NCI-H446 treated with DMSO at 0.1 percent for 48 hours (cell line): ENCODE results near the gene CDK15.
A peak's percentile ranks its signal among the peaks of the same experiment; 100 is the strongest.
"Not testable (repeated sequence)": the region's sequence is repeated elsewhere in the genome, so short reads cannot be mapped to it uniquely, and the experiment has no call there.

ENCODE experiments used
- DNase-seq: peaks from one replicate; lab custom pipeline; 2025; lab: John Stamatoyannopoulos, UW

Gene CDK15

DNA sequence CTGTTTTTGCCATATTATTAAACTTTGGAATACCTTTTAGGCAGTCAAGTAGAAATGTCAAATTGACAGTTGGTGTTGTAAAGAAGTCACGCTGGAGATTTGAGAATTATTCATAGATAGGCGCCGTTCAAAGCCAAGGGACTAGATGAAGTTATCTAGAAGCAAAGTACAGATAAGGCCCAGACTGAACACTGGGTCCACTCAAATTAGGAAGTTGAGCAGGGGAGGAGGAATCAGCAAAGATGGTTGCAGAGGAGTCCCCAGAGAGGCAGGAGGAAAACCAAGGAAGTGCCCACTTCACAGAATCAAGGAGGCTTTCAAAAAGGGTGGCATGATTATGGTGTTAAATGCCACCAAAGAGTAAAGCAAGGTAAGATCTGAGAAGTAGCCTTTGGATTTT, 16.0 kb upstream of the CDK15 start:
- no peak for DNase-seq

DNA sequence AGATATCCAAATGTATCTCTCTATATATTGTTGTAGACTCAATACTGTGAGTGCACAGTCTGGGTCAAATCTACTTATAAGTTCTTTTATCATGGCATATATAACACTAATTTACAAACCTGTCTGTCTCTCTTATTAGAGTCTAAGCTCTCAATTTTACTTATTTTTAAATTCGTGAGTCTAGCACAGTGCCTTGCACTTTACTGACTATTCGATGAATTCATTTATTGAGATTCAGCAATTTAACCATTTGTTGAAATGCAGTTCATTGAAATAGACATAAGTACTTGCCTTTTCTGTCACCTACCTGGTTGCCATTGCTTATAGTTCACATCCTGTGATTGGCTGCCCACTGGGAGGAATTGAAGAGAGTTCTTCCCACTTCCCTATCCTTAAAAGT, 15.3 kb upstream of the CDK15 start:
- DNase-seq: no peak

DNA sequence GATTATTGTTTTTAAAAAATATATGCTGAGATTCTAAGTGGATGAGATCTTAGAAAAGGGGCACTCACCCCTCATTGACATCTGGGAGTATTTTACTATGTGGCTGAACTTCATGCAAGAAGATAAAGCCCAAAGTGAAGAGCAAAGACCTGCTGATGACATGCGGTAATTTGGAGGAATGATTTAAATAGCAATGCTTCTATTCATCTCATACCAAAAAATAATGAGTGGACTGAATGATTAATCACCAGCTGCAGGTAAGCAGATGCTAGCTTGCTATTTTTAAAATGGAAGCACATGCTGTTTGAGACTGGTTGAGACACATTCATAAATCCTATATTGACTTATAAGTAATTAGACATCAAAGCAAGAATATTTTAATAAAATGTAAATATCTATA, 12.7 kb upstream of the CDK15 start:
- no peak for DNase-seq

DNA sequence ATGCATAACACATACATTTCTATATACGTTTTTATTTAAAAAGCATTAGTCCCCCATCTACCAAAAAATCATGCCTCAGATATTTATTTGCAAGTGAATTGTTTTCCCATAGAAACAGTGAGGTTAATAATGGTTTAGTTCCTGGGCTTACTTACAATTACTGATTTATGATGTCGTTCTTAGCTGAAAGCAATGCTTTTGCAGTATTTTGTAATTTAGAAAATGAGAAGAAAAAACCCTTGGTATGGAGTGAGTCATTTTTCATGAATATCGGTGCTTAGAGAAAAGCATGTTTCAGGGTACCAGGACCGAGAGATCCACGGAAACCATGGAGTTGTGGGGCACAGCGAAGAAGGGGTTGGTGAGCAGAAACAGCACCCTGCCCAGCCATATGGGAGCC, 12.0 kb upstream of the CDK15 start:
- DNase-seq: no peak

DNA sequence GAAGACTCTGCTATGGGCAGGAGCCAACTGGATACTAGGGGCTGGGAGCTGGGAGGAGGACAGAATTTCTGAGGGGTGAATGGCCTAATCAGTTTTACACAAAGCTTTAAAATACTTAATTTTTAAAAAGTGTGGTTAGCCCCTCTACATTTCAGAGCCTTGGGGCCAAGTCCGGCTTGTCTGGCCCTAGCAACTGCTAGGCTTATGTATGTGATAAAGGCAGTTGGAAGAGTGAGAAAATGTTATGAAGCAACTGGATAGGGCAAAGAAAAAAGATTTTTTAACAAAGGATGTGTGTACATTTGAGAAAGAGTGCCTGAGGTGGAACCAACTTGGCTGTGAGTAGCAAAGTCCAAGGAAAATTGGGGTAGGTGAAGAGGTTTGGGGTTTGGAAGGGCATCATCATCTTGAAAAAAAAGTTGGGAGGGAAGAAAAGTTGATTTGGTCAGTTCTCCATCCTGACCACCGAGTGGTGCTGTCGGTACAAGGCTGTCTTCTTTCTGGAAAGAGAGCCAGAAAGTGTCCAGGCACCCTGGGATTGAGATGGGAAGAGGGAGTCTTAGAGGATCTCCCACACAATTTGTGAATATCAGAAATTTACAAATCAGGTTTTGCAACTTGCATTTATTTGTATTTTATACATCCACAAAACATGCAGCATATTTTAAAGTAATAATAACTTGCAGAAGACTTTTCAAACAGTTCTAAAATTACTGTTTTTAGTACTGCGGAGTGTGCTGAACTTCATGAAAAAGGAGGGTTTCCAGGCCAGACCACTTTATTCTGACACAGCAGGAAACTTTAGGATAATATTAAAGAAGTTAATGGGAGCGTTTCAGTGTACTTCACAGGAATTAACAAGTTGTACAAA, 10.5 kb upstream of the CDK15 start:
- DNase-seq: peak; percentile 34

DNA sequence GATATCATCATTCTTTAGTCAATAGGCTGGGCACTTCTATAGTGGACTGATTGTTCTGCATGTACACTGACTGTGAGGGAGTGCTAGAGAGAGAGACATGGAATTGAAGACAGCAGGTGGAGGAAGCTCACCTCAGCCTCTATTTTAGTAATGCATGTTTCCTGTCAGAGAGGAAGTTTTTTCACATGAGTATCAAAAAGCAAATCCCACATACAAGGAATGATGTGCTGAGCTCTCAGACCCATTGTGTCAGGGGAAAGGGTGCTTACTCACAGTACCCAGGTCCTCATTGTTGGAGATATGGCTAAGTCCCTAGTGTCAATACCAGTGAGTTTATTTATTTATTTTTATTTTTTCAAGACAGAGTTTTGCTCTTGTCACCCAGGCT, 9.9 kb upstream of the CDK15 start:
- DNase-seq: no peak

DNA sequence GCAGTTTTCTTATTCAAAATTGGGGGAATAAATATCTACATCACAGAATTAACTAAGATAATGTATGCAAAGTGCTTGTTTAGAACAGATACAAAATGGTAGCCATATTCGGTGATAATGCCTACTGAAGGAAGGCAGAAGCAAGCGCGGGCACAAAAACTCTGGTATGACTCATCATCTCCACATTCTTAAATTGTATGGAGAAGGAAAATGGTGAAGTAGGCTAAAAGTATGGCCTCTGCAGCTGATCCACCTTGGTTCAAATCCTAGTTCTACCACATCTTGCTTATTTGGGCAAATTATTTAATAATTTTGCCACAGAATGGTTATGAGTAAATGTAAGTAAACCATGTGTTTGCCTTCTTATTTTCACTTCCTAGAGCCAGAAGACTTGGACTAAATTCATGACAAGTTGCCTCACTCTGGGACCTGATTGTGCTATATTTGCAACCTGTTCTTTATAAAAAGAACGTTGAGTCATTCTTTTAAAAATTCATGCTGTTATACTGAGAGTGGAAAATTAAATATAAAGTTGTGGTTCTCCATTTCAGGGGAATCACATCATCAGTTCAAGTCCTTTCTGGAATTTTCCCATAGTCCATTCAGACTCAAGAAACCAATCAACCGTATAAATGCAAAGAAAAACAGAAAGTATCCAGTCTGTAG, 9.0 kb upstream of the CDK15 start:
- DNase-seq: no peak

DNA sequence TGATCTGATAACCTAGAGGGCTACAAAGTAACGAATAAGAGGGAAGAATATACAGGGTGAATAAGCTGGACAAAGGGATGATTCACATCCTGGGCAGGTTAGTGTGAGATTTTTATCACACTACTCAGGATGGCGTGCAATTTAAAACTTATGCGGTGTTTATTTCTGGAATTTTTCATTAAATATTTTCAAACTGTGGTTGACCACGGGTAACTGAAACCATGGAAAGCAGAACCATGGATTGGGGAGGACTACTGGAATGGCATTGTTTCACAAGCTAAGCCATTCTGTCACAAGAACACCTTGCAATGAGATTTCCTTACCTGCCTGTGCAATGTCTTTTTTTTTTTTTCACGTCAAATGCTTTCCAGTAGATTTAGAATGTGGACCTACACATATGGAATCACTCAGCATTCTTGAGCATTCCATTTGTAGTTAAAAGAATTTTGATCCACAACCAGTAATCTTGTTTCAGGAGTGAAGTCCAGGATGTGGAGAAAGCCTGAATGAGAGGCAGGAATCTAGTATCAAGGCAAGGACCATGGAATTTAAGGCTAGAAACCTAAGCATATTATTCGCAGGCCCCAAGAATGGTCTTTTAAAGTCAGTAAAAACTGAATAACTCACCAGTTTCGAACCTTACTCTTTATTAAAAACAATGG, 8.0 kb upstream of the CDK15 start:
- no peak for DNase-seq

DNA sequence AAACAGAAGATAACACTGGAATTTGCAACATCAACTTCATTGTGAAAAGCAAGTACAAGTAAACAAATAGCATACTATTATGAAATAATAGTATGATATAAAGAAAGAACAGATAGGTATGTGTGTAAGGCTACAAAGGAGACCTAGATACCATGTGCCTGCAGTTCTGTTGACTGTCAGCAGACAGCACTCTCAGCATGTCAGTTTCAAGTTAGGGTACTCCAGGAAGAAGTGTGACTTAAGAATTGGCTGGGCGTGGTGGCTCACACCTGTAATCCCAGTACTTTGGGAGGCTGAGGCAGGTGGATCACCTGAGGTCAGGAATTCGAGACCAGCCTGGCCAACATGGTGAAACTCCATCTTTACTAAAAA, 7.4 kb upstream of the CDK15 start:
- peak; percentile 32 for DNase-seq

DNA sequence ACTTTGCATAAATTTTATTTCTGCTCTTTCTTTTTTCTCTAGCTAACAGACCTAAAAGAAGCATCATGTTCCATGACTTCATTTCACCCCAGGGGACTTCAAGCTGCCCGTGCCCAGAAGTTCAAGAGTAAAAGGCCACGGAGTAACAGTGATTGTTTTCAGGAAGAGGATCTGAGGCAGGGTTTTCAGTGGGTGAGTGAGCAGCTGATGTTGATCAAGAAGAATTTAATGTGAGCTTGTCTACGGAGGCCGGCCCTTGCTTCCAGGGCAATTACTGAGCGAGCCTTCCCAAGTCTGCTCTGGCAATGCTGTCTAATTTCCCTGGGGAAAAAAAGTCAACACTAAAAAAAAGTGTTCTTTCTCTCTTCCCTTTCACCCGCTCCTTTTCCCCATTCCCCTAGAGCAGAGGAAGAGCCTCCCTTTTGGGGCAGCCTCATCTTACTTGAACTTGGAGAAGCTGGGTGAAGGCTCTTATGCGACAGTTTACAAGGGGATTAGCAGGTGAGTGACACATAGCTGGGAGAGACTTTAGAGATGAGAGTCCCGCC, 1.2 kb downstream of the CDK15 start:
- DNase-seq: peak; percentile 38

DNA sequence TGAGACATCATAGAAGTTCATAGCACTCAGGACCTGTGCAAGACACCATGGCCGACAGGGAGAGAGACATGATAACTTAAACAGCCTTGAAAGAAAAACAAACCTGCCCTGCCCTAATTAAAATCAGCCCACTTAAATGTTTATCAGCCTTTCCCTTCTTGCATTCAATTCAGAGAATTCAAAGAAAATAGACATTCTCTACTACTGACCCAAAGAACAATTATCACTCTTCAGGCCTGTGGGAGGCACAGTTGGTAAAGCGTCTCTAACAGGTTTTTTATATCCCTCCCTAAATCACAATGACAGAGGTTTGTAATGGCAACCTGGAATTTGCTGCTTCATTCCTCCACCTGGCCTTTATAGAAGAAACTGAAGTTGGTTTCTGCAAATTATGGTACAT, 1.7 kb downstream of the CDK15 start:
- no peak for DNase-seq

DNA sequence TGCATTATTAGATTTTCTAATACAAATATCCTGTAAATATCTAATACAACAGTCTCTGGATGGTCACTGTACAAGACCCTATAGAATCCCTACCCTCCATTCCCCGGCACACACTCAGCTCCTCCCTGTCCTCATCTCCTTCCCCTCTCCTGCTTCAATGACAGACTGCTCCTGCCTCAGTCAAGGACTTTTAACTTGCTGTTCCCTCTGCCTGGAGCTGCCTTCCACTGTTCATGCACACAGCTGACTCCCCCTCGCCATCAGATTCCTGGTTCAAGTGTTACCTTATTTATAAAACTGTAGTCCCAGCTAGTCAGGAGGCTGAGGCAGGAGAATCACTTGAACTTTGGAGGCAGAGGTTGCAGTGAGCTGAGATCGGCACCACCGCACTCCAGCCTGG, 3.3 kb downstream of the CDK15 start:
- DNase-seq: no peak

DNA sequence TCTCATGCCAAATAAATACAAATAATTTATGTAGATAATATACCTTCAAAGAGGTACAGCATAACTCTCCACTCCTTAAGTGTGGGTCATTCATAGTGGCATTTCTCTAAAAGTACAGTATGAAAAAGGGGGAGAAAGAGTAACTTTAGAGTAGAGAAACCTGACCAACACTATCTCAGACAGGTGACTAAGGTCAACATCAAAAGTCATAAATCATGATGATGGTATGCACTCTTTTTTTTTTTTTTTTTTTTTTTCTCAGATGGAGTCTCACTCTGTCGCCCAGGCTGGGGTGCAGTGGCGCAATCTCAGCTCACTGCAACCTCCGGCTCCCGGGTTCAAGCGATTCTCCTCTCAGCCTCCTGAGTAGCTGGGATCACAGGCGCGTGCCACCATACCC, 4.3 kb downstream of the CDK15 start:
- DNase-seq: not testable (repeated sequence)

DNA sequence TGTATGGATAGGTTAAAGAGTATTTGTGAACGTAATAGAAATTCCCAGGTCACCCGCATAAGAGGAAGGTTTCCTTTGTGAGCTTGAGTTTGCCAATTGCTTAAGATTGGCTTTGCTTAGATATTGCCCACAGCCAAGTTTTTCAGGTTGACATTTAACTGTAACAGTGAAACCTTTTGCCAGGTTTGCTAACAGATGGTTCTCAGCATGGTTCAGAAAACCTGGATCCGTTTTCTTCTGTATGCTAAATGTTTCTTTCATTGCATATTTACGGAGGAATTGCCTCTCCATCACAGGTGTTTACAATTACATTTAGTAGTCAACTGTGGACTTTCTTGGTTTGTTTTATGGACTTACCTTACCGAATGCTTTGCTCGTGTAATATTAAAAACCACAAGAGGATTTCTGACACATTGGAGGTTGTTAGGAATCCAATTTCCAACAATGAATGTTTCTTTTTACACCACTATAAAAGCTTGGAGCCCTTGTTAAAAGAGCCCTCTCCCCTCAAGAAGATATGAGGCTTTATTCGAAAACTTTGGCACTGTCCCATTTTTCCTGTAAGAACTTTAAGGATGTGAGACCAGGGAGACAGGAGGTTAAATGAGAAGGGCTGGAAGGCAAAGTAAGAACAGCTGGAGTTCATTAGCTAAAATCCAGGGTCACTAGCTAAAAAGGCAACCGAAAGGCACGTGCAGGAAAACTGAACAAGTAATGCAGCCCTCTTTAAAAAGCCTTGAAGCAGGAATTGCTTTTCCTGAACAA, 7.8 kb downstream of the CDK15 start:
- DNase-seq: peak; percentile 27

DNA sequence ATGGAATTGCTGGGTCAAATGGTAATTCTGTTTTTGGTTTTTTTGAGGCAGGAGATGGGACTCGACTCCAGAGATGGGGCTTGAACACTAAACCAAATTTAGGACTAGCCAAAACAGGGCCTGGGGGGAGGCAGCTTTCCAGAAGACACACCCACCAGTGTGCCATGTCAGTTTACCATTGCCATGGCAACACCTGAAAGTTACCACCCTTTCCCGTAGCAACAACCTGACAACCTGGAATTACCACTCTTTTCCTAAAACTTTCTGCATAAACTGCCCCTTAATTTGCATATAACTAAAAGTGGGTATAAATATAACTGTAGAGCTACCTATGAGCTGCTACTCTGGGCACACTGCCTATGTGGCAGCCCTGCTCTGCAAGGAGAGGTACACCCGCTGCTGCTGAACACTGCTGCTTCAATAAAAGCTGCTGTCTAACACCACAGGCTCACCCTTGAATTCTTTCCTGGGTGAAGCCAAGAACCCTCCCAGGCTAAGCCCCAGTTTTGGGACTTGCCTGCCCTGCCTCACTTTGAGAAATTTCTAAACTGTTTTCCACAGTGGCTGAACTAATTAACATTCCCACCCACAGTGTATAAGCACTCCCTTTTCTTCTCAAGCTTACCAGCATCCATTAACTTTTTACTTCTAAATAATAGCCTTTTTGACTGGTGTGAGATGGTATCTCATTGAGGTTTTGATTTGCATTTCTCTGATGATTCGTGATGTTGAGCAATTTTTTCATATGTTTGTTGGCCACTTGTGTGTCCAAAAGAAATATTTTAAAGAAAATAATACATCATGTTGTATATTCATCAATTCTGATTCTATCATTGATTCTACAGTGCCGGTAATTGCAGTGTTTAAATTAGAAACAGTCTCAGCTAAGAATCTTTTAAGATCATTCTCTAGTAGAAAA, 10.6 kb downstream of the CDK15 start:
- DNase-seq: no peak

DNA sequence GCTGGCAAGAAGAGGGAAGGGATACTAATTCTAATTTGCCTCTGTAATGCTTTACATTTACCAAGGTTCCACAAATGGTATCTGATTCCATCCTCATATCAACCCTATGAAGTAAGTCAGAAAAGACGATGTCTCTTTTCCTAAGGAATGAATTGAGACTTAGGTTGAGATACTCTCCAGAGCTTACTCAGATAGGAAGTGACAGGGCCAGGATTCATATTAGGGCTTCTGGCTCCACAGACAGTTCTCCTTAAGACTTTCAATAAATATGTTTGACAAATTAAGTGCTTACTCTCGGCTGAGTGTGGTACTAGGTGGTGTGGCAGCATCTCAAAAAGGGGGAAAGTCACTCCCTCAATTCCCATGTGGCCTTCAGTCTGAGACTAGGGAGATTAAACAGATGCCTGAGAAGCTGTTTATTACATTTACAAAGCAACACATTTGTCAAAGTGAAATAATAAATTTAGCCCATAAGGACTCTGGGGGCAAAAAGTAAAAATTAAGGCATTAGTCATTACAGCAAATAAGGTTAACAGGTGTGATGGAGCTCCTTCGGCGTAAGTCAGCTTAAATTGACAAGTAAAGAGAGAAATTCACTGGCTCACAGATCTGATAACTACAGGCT, 14.2 kb downstream of the CDK15 start:
- DNase-seq: no peak

DNA sequence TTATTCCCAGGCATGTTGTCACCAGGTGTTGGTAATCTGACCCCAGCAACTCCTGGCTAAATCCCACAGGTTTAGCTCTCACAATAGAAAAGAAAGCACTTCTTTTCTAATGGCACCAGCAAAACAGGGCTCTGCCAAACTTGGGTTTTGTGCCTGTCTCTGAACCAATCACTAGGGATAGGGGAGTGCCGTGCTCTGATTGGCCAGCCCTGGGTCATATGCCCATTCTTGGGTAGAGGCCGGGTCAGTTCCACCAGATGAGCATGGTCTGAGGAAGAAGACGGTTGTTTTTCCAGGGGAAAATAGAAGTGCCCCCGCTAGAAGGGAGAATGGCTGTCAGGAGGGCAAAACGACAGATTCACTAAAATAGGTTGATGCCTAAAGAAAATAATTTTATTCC, 14.7 kb downstream of the CDK15 start:
- no peak for DNase-seq

DNA sequence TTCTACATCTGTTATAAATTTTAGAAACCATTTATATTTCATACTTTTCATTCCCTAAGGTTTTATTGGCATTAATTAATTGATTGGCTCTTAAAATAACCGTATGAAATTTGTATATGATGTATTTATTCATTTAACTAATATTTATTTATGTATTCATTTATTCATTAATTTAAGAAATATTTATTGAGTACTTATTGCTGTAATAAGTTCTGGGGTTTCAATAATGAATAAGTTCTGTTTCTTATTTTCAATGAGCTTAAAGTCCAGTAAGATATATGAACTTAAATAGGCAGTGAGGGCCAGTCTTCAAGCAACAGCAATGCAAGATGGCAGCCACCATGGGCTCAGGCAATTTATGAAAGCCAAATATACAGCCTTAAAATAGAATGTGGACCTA, 17.9 kb downstream of the CDK15 start:
- no peak for DNase-seq

DNA sequence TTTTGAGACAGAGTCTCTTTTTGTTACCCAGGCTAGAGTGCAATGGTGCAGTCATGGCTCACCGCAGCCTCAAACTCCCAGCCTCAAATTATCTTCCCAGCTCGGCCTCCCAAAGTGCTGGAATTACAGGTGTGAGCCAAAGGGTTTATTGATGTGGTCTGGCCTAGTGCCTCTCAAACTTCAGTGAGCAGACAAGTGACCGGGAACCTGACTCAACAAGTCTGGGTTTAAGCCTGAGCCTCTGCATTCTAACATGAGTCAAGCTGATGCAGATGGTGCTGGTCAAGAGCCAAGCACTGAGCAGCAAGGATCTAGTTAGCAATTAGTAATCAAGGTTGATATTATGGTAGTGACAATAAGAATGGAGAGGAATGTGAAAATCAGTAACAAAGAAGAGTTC, 21.3 kb downstream of the CDK15 start:
- DNase-seq: no peak

DNA sequence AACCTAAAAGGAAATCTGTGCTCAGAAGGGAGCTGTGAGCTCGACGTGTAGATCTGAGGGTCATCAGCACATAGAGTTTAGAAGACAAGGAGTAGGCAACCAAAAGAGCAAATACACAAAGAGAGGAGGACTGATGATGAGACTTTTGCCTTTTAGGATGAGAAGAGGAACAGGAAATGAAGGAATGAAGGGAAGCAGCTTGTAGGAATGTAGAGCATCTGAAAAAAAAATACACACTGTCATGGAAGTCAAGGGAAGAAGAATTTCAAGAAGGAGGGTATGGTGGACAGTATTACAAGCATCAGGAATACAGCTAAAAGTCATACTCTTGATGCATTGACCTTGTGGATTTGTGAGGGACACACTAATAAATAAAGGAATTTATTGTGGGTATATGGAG, 21.9 kb downstream of the CDK15 start:
- no peak for DNase-seq

DNA sequence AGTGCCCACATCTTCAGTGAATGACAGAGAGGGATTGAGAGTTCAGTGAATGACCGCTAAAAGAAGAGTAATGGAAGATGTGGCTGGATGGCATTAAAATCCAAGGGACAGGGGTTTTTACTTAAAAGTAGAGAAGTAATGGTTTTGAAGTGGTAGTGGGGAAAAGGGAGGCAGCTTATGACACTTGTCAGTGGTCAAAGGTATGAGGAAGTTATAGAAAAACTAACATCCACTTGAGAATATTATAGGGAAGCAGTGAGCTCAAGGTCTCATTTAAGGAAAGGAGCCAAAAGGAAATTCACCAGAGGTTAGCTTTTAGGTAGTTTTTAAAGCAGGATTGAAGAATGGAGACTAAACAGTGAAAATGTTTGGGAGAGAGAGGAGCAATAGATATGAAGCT, 24.3 kb downstream of the CDK15 start:
- no peak for DNase-seq
